HG03066 (cell line): ENCODE measurements around the gene SLC66A1.
"Not testable (repeated sequence)": the region's sequence is repeated elsewhere in the genome, so short reads cannot be mapped to it uniquely, and the experiment has no call there.

Experiments used
- ATAC-seq: cut with Tn5 transposase; IDR thresholded peaks from one replicate; pipeline ENCODE4 v1.9.1; 2021; ENCODE audit warnings: low read depth; ENCODE audit not compliant: unreplicated experiment

The SLC66A1 gene, protein sequence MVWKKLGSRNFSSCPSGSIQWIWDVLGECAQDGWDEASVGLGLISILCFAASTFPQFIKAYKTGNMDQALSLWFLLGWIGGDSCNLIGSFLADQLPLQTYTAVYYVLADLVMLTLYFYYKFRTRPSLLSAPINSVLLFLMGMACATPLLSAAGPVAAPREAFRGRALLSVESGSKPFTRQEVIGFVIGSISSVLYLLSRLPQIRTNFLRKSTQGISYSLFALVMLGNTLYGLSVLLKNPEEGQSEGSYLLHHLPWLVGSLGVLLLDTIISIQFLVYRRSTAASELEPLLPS

GRCh38 chr1:19311931-19312781 lies at the start of gene SLC66A1, which contains the start of gene AKR7A2:
SLC66A1 (plus strand) TSS chr1:19312326; CDS start chr1:19317678, 5,352 bp downstream.
AKR7A2 (minus strand) TSS chr1:19312144; CDS start chr1:19312124, 20 bp downstream.
- ATAC-seq, result peak; percentile 66

GRCh38 chr1:19262744-19263143 lies 49.4 kb upstream of the SLC66A1 start:
- ATAC-seq, result no peak

GRCh38 chr1:19268445-19268844 lies 43.7 kb upstream of the SLC66A1 start:
- no peak for ATAC-seq

DNA sequence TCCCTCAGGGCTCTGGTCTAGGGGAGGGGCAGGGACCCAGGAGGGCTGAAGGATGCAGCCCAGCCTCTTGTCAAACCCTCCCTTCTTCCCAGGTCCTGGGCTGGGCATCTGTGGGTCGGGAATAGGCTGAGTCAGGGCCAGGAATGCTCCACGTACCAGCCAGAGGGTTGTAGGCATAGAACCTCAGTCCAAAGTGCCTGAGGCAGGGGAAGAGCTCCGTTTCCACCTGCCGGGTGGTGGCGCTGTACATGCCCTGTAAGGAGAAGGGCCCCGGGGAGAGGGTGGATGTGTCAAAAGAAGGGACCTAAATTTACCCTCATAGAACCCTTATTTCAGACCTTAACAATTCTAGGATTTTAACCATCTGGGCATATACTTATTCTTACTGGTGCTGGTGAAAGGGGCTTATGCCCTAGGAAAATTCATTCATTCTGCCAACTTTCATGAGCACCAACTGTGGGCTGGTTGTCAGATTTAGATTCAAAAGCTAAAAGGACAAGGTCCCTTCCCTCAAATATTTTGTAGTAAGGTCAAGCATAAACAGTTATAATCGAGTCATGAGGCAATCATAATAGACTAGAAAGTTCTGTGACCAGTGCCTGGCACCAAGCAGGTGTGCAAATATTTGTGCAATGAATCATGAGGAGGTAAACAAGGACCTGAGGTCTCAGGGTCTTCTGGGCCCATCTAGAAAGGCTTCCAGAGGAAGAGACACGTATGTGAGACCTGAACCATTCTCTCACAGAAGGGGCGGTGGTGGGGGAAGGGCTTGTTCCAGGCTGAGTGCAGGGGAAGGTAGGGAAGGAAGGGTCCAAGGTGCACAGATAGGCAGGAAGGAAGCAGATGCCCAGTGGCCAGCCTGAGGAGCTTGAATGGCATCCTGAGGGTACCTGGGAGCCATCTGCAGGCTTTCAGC lies 42.4 kb upstream of the SLC66A1 start:
- ATAC-seq, result not testable (repeated sequence)

DNA sequence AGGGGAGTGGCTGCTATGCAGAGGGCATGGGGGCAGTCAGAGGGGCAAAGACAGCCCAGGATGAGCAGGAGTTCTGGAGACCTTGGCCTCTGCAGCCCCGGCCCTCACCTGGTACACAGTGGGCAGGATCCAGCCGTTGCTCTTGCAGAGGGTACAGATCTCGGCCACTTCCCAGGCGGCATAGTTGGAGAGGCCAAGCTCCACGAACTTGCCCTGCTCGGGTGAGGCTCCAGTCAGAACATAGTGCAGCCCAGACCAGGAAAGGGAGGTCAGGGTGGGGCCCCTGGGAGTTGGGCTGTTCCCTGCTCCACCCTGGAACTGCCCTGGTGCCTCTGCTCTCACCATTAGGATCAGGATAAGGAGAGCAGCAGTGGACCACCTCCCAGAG lies 41.8 kb upstream of the SLC66A1 start:
- ATAC-seq, result not testable (repeated sequence)

DNA sequence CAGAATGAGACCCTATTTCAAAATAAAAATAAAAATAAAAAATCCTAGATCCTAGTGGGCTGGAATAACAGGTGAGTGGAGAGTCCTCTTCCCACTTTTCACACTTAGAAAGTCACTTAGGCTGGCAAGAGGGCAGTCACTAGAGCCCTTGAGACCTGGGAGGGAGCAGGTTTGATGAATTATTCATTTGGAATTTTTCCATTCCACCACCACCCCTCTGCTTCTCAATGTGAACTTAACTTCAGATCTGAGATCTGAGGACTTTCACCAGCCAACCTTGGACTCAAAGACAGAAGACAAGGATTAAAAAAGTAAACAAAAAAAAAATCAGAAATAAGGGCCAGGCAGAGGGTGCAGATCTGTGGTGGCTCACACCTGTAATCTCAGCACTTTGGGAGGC lies 40.1 kb upstream of the SLC66A1 start:
- ATAC-seq, result no peak

DNA sequence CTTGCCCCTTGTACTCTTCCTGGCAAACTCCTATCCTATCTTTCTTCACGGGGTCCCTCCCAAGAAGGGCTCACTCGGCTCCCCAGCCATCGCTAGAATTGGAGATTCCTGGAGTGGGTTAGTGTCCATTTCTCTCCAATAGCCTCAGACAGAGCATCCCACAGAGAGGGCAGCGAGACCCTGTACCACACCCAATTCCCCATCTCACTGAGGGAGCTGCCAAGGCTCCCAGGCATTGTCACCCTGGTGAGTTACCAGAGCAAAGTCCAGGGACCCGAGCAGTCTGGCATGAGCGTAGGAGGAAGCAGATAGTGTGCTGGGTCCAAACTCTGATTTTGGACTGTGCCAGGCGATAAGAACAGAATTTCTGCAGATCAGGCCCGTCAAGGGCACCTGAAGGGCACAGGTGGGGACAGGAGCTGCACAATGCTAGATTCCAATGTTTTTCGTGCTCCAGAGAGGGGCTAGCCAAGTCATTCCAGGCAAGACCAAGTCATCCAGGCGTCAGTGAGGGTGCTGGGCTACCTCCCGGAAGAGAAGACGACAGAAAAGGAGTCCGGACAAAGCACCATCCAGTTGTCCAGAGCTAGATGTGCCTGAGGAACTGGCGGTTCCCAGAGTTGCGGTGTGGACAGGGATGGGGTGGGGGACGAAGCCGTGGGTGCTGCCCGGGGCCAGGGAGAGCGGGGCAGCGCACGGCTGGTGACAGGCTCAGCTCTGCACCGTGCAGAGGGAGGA lies 38.9 kb upstream of the SLC66A1 start:
- no peak for ATAC-seq

GRCh38 chr1:19273844-19274531 lies 38.1 kb upstream of the SLC66A1 start:
- ATAC-seq, result not testable (repeated sequence)

DNA sequence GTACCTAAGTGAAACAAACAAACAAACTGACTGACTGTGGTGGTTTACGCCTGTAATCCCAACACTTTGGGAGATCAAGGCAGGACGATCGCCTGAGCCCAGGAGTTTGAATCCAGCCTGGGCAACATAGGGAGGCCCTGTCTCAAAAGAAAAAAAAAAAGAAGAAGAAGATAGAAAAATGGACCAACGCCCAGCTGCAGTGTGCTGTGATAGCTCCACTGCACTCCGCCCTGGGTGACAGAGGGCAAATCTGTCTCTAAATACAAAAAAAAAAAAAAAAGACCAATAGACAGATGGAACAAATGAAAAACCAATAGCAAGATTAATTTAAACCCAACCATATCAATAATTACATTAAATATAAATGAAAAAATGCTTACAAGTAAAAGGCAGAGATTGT lies 37.5 kb upstream of the SLC66A1 start:
- no peak for ATAC-seq

GRCh38 chr1:19283891-19284290 lies 28.2 kb upstream of the SLC66A1 start:
- ATAC-seq, result no peak

- no peak for ATAC-seq
These were observed 27.2 kb upstream of the SLC66A1 start for GRCh38 chr1:19284881-19285280.

- not testable (repeated sequence) for ATAC-seq
These were observed 26.8 kb upstream of the SLC66A1 start for GRCh38 chr1:19285366-19285765.

DNA sequence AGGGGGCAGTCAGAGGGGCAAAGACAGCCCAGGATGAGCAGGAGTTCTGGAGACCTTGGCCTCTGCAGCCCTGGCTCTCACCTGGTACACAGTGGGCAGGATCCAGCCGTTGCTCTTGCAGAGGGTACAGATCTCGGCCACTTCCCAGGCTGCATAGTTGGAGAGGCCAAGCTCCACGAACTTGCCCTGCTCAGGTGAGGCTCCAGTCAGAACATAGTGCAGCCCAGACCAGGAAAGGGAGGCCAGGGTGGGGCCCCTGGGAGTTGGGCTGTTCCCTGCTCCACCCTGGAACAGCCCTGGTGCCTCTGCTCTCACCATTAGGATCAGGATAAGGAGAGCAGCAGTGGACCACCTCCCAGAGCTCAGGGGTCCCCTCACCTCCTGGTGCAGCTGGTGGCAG lies 26.3 kb upstream of the SLC66A1 start:
- not testable (repeated sequence) for ATAC-seq

DNA sequence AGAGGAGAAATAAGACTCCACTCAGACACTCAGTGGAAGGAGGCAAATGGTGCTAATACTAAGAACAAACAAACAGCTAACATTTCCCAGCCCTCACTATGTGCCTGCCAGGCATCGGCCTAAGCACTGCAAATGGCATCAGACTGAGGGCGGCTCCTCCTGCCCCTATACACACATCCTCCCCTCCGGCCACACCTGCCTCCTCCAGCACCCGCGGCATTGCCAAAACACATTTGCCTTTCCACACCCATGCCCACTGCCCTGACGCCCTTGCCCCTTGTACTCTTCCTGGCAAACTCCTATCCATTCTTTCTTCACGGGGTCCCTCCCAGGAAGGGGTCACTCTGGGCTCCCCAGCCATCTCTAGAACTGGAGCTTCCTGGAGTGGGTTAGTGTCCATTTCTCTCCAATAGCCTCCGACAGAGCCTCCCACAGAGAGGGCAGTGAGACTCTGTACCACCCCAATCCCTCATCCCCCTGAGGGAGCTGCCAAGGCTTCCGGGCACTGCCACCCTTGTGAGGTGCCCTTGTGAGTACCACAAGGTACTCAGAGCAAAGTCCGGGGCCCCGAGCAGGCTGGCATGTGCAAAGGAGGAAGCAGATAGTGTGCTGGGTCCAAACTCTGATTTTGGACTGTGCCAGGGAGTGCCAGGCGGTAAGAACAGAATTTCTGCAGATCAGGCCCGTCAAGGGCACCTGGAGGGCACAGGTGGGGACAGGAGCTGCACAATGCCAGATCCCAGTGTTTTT lies 24.5 kb upstream of the SLC66A1 start:
- no peak for ATAC-seq

DNA sequence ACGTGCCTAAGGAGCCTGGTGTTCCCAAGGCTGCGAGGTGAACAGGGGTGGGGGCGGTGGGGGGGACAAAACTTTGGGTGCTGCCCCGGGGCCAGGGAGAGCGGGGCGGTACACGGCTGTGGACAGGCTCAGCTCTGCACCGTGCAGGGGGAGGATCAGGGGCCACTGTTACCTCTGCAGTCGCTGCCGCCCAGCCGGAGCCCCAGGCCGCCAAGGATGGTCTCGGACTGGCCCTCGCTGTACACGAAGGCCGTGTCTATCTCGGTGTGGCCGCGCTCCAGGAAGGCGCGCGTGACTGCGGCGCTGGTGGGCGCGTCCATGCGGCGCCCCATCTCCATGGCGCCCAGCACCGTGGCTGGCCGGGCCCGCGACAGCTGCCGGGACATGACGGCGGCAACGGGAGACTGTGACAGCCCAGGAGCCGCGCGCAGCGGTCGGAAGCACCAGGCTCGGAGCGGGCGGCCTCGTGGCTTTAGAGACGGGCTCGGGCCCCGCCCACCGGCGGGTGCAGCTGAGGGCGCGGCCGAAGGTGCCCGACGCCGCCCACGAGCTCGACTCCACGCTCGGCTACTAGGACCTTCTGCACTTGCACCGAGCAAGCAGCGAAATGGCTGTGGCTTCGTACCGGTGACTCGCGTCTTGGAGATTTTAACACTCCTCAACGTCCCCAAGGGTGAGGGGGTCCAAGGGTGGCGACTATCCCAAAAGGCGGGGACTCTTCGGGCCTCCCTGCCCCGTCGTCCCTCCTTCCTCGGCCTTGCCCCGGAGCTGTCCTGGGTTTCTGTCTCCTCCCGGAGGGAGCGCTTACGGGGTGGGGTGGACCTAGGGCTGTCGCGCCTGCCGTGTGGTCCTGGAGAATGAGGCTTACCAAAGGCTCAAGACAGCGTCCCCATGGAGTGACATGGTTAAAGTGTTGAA lies 23.5 kb upstream of the SLC66A1 start, which contains the start of gene AKR7A3:
AKR7A3 (minus strand) TSS at position 447 of the 918 bp plus-strand sequence; CDS start at position 386, 61 bp downstream.
- not testable (repeated sequence) for ATAC-seq

DNA sequence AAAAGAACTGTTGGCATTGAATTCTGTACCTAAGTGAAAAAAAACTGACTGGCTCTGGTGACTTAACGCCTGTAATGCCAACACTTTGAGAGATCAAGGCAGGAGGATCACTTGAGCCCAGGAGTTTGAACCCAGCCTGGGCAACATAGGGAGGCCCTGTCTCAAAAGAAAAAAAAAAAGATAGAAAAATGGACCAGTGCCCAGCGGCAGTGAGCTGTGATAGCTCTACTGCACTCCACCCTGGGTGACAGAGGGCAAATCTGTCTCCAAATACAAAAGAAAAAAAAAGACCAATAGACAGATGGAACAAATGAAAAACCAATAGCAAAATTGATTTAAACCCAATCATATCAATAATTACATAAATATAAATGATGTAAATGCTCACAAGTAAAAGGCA lies 22.9 kb upstream of the SLC66A1 start:
- ATAC-seq, result no peak

DNA sequence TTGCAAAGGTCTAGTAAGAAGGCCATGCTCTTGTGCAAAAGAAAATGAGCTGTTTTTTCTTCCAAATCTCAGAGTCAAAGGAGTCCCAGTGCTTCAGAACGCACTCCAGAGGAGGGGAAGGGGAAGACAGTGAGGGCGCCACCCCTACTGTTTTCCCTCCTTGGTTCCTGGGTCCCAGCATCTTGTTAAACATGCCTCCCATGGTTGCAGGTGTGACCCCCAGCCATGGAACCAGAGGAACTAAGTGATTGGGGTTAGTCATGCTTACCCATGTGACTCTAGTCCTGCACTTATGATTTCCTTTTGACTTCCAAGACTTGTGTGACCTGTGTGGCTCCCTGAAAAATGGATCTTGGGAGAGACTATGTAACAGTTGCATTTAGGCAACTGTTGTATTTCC lies 17.5 kb upstream of the SLC66A1 start:
- ATAC-seq, result no peak

DNA sequence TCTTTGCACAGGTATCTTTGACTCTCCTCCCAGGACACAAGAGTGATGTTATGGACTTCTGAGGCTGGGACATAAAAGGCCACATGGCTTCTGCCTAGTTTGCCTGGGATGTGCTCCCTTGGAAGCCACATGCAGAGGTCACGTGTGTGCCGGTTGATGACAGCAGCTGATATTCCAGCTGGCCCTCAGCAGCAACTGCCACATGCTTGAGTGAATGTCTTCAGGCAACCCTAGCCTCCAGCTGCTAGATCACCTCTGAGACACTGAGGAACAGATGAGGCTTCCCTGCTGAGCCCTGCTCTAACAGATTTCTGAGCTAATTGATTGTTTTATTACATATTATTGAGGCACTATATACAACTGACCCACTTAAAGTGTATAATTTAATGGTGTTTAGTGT lies 11.9 kb upstream of the SLC66A1 start:
- no peak for ATAC-seq
